ENCODE data around the gene FN3K.

FN3K gene

GRCh38 chr17:82713071-82713723, 22.2 kb upstream of the FN3K start:
- Histone ChIP-seq H3K27me3 (ENCODE audit: insufficient read depth, low read length, poor library complexity, severe bottlenecking) (peaks cover 4% of the 10 kb centered on the region), H3K4me3 (ENCODE audit: low read length, poor library complexity, severe bottlenecking) (no peak overlapping the region), H2AFZ (ENCODE audit: low read length) (no peak overlapping the region), H3F3A (ENCODE audit: low read depth) (no peaks in the 10 kb centered on the region), H3K9me3 (ENCODE audit: insufficient read depth, low read depth, low read length) (no peaks in the 10 kb centered on the region), H4K20me1 (ENCODE audit: insufficient read depth, low read length, poor library complexity, severe bottlenecking) (peaks cover 13% of the 10 kb centered on the region), H3K4me2 (ENCODE audit: low read depth, low read length, poor library complexity, severe bottlenecking) (no peak overlapping the region), H3K36me3 (ENCODE audit: insufficient read depth, low read length) (no peaks in the 10 kb centered on the region), H3K9me2 (replicated peaks; ENCODE audit: low read depth, low read length) (no peaks in the 10 kb centered on the region), H3K79me2 (ENCODE audit: insufficient read depth, low read length) (peaks cover 16% of the 10 kb centered on the region), H3K9ac (ENCODE audit: low read depth, low read length, poor library complexity, severe bottlenecking) (no peak overlapping the region), H3K4me1 (ENCODE audit: insufficient read depth, low read length, poor library complexity, severe bottlenecking) (peaks cover 12% of the 10 kb centered on the region)
- no peak for TF ChIP-seq EZH2phosphoT487 (IDR thresholded peaks at IDR 0.05; ENCODE audit: borderline replicate concordance)
- TF ChIP-seq CTCF (conservative IDR thresholded peaks at IDR 0.05; ENCODE audit: low read length), result no peak

- no peaks in the 10 kb centered on the region for H3K9me3 ChIP-seq (ENCODE audit: insufficient read depth, low read depth, low read length)
- peak within 1 kb of the TSS; percentile 97 for H2AFZ ChIP-seq (ENCODE audit: low read length)
- H3K79me2 ChIP-seq (ENCODE audit: insufficient read depth, low read length), result peaks cover 24% of the 10 kb centered on the region
- no peak for TF ChIP-seq CTCF (conservative IDR thresholded peaks at IDR 0.05; ENCODE audit: low read length)
- no peak for TF ChIP-seq EZH2phosphoT487 (IDR thresholded peaks at IDR 0.05; ENCODE audit: borderline replicate concordance)
- H3K4me2 ChIP-seq (ENCODE audit: low read depth, low read length, poor library complexity, severe bottlenecking), result peak within 1 kb of the TSS; percentile 96
- peak within 1 kb of the TSS; percentile 98 for H3K9ac ChIP-seq (ENCODE audit: low read depth, low read length, poor library complexity, severe bottlenecking)
- H3F3A ChIP-seq (ENCODE audit: low read depth), result no peaks in the 10 kb centered on the region
- no peaks in the 10 kb centered on the region for H3K9me2 ChIP-seq (replicated peaks; ENCODE audit: low read depth, low read length)
- H3K4me3 ChIP-seq (ENCODE audit: low read length, poor library complexity, severe bottlenecking), result peak within 1 kb of the TSS; percentile 99
- H3K27me3 ChIP-seq (ENCODE audit: insufficient read depth, low read length, poor library complexity, severe bottlenecking), result peaks cover 4% of the 10 kb centered on the region
- H3K36me3 ChIP-seq (ENCODE audit: insufficient read depth, low read length), result peaks cover 4% of the 10 kb centered on the region; the same call in 1 of the 2 replicates
- H3K4me1 ChIP-seq (ENCODE audit: insufficient read depth, low read length, poor library complexity, severe bottlenecking), result peaks cover 16% of the 10 kb centered on the region
- peaks cover 13% of the 10 kb centered on the region for H4K20me1 ChIP-seq (ENCODE audit: insufficient read depth, low read length, poor library complexity, severe bottlenecking)
Measured at GRCh38 chr17:82716203-82717010, 19.0 kb upstream of the FN3K start, which contains the start of gene FN3KRP. Gene FN3KRP, plus strand, starts transcription at chr17:82716706. Its CDS starts 50 bp downstream, at chr17:82716756.

- Histone ChIP-seq H3F3A (ENCODE audit: low read depth) (no peaks in the 10 kb centered on the region), H3K36me3 (ENCODE audit: insufficient read depth, low read length) (peaks cover 4% of the 10 kb centered on the region; the same call in 1 of the 2 replicates), H3K9me2 (replicated peaks; ENCODE audit: low read depth, low read length) (no peaks in the 10 kb centered on the region), H2AFZ (ENCODE audit: low read length) (no peak overlapping the region), H3K4me2 (ENCODE audit: low read depth, low read length, poor library complexity, severe bottlenecking) (peak overlapping the region; percentile 96), H3K4me1 (ENCODE audit: insufficient read depth, low read length, poor library complexity, severe bottlenecking) (peaks cover 16% of the 10 kb centered on the region), H4K20me1 (ENCODE audit: insufficient read depth, low read length, poor library complexity, severe bottlenecking) (peaks cover 13% of the 10 kb centered on the region), H3K27me3 (ENCODE audit: insufficient read depth, low read length, poor library complexity, severe bottlenecking) (peaks cover 4% of the 10 kb centered on the region), H3K4me3 (ENCODE audit: low read length, poor library complexity, severe bottlenecking) (no peak overlapping the region), H3K9me3 (ENCODE audit: insufficient read depth, low read depth, low read length) (no peaks in the 10 kb centered on the region), H3K9ac (ENCODE audit: low read depth, low read length, poor library complexity, severe bottlenecking) (no peak overlapping the region), H3K79me2 (ENCODE audit: insufficient read depth, low read length) (peaks cover 24% of the 10 kb centered on the region)
- TF ChIP-seq EZH2phosphoT487 (IDR thresholded peaks at IDR 0.05; ENCODE audit: borderline replicate concordance) (no peak), CTCF (conservative IDR thresholded peaks at IDR 0.05; ENCODE audit: low read length) (no peak)
Measured at GRCh38 chr17:82718986-82719685, 16.3 kb upstream of the FN3K start.

Data from Loucy (cell line).